OCI-M2 (cell line): ENCODE measurements around the gene COG7.
"Not testable (repeated sequence)": the region's sequence is repeated elsewhere in the genome, so short reads cannot be mapped to it uniquely, and the experiment has no call there.

Source experiments
- DNase-seq: peaks from one replicate; lab custom pipeline; 2025; ENCODE audit not compliant: unreplicated experiment; lab: John Stamatoyannopoulos, UW

COG7 gene

GRCh38 chr16:23414731-23415130, 38.3 kb downstream of the COG7 start:
- no peak for DNase-seq

- DNase-seq: no peak
Measured at GRCh38 chr16:23410176-23410575, 42.8 kb downstream of the COG7 start.

- no peak for DNase-seq
Measured at GRCh38 chr16:23409522-23409921, 43.5 kb downstream of the COG7 start.

GRCh38 chr16:23408823-23409298, 44.1 kb downstream of the COG7 start:
- DNase-seq: no peak

- DNase-seq: no peak
Measured at GRCh38 chr16:23408242-23408822, 44.7 kb downstream of the COG7 start.

- no peak for DNase-seq
Measured at GRCh38 chr16:23407436-23408127, 45.4 kb downstream of the COG7 start.

- DNase-seq: no peak
Measured at GRCh38 chr16:23406546-23407240, 46.3 kb downstream of the COG7 start.

- no peak for DNase-seq
Measured at GRCh38 chr16:23406024-23406423, 47.0 kb downstream of the COG7 start.

- no peak for DNase-seq
Measured at GRCh38 chr16:23403547-23403946, 49.4 kb downstream of the COG7 start.

GRCh38 chr16:23402100-23402499, 50.9 kb downstream of the COG7 start:
- DNase-seq: no peak

- no peak for DNase-seq
Measured at GRCh38 chr16:23401139-23401538, 51.9 kb downstream of the COG7 start.

GRCh38 chr16:23400447-23400846, 52.5 kb downstream of the COG7 start:
- not testable (repeated sequence) for DNase-seq

- DNase-seq: no peak
Measured at GRCh38 chr16:23398987-23399805, 53.8 kb downstream of the COG7 start.

GRCh38 chr16:23397464-23397863, 55.5 kb downstream of the COG7 start:
- DNase-seq: no peak

GRCh38 chr16:23395732-23396131, 57.3 kb downstream of the COG7 start:
- no peak for DNase-seq

- no peak for DNase-seq
Measured at GRCh38 chr16:23394141-23394831, 58.7 kb downstream of the COG7 start.

GRCh38 chr16:23392223-23392600, 60.8 kb downstream of the COG7 start:
- DNase-seq: no peak

GRCh38 chr16:23391381-23392222, 61.4 kb downstream of the COG7 start:
- DNase-seq: no peak

- DNase-seq: not testable (repeated sequence)
Measured at GRCh38 chr16:23389936-23390335, 63.1 kb downstream of the COG7 start.

GRCh38 chr16:23389201-23389600, 63.8 kb downstream of the COG7 start:
- DNase-seq: no peak
